ENCODE results near the gene SCARB2. TPM values are rescaled to one million over a fixed set of nuclear protein-coding genes. Genes with fewer than 3 reads are reported as not detected.
A peak's percentile ranks its signal among the peaks of the same experiment; 100 is the strongest.

The SCARB2 gene
- total RNA-seq, 6 experiments from 2014 or later, result 102 to 133 (median 125) TPM

GRCh38 chr4:76148142-76148865 lies 65.3 kb downstream of the SCARB2 start, which contains the start of gene NUP54:
NUP54 (minus strand) TSS chr4:76148397; CDS start chr4:76148374, 23 bp downstream.
- Histone ChIP-seq H3K9me3 (no peaks in the 10 kb centered on the region), H3K36me3 (peaks cover 0 to 9% (median 3%) of the 10 kb centered on the region in 4 donors), H3K27ac (peak within 1 kb of the TSS; percentile 82 to 88 (median 88)), H3K4me1 (peaks cover 0 to 27% (median 5%) of the 10 kb centered on the region in 4 donors), H3K4me3 (peak within 1 kb of the TSS; percentile 89 to 94 (median 90)), H3K27me3 (no peaks in the 10 kb centered on the region)
- ATAC-seq (peak; percentile 98 to 99 (median 99)), DNase-seq (peak; percentile 93 to 94 (median 93))
- TF ChIP-seq CTCF (IDR thresholded peaks at IDR 0.05) (no peak), POLR2A (IDR thresholded peaks at IDR 0.05) (peak; percentile 87)
- 0% methylated on average over 14 of the region's 47 CpGs for WGBS (ENCODE audit: insufficient coverage, low coverage, low lambda C conversion rate, missing lambda C conversion rate)
- intact Hi-C loops (cut with DNase I), result no loop called here

- TF ChIP-seq CTCF (IDR thresholded peaks at IDR 0.05), result no peak
- no peak for TF ChIP-seq POLR2A (IDR thresholded peaks at IDR 0.05)
- Histone ChIP-seq H3K27ac (peak overlapping the region; percentile 82 to 88 (median 88)), H3K9me3 (no peaks in the 10 kb centered on the region), H3K27me3 (no peaks in the 10 kb centered on the region), H3K4me1 (peaks cover 0 to 27% (median 5%) of the 10 kb centered on the region in 4 donors), H3K36me3 (peaks cover 0 to 14% (median 3%) of the 10 kb centered on the region in 4 donors), H3K4me3 (peak overlapping the region; percentile 89 to 94 (median 90))
- ATAC-seq (peak; percentile 72 to 83 (median 76)), DNase-seq (peak in 2 of 3 donors; percentile 63 to 65)
- WGBS (ENCODE audit: insufficient coverage, low coverage, low lambda C conversion rate, missing lambda C conversion rate), result under 1% methylated on average over 11 of the region's 31 CpGs
- intact Hi-C loops (cut with DNase I), result no loop called here
These were observed 66.0 kb downstream of the SCARB2 start for GRCh38 chr4:76147454-76148141.

DNA sequence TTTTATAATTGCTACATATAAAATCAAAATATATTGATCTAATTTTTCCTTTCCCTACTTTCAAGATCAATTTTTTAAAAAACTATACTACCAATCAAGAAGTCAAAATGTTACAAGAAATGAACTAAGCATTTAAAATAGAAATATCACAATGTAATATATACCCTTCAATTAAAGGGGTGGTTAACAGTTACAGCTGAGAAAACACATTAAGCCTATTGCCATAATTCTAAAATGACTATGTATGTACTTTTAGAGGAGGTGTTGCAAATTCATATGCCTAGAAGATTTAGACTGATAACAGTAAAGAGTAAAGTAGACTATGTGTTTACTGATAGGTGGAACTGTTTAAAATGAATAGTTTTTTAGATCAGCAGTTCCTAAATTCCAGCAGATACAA lies 69.1 kb downstream of the SCARB2 start:
- no peaks in the 10 kb centered on the region for H3K27me3 ChIP-seq
- intact Hi-C loops (cut with DNase I), result no loop called here
- no peak overlapping the region for H3K27ac ChIP-seq
- H3K9me3 ChIP-seq, result no peaks in the 10 kb centered on the region
- H3K4me3 ChIP-seq, result no peak overlapping the region
- TF ChIP-seq CTCF (IDR thresholded peaks at IDR 0.05) (no peak), POLR2A (IDR thresholded peaks at IDR 0.05) (no peak)
- H3K4me1 ChIP-seq, result peaks cover 0 to 27% (median 5%) of the 10 kb centered on the region in 4 donors
- ATAC-seq, result no peak
- H3K36me3 ChIP-seq, result peaks cover 0 to 18% (median 5%) of the 10 kb centered on the region in 4 donors
- no peak for DNase-seq

- H3K27ac ChIP-seq, result no peak overlapping the region
- H3K4me1 ChIP-seq, result peaks cover 0 to 9% (median 3%) of the 10 kb centered on the region in 4 donors
- ATAC-seq (no peak), DNase-seq (no peak)
- intact Hi-C loops (cut with DNase I), result no loop called here
- H3K4me3 ChIP-seq, result no peak overlapping the region
- H3K27me3 ChIP-seq, result no peaks in the 10 kb centered on the region
- H3K9me3 ChIP-seq, result no peaks in the 10 kb centered on the region
- peaks cover 0 to 21% (median 8%) of the 10 kb centered on the region in 4 donors for H3K36me3 ChIP-seq
- TF ChIP-seq POLR2A (IDR thresholded peaks at IDR 0.05) (no peak), CTCF (IDR thresholded peaks at IDR 0.05) (no peak)
- WGBS (ENCODE audit: insufficient coverage, low coverage, low lambda C conversion rate, missing lambda C conversion rate), result 93% methylated on average over 3 of the region's 3 CpGs
These were observed 72.4 kb downstream of the SCARB2 start for GRCh38 chr4:76141241-76141640.

Data from right lobe of liver (tissue), 6 donors.